ENCODE results near the gene CTSH. TPM values are rescaled to one million over a fixed set of nuclear protein-coding genes. Genes with fewer than 3 reads are reported as not detected.

Gene CTSH
- total RNA-seq, 1 experiment from 2014 or later = 45.5 TPM

DNA sequence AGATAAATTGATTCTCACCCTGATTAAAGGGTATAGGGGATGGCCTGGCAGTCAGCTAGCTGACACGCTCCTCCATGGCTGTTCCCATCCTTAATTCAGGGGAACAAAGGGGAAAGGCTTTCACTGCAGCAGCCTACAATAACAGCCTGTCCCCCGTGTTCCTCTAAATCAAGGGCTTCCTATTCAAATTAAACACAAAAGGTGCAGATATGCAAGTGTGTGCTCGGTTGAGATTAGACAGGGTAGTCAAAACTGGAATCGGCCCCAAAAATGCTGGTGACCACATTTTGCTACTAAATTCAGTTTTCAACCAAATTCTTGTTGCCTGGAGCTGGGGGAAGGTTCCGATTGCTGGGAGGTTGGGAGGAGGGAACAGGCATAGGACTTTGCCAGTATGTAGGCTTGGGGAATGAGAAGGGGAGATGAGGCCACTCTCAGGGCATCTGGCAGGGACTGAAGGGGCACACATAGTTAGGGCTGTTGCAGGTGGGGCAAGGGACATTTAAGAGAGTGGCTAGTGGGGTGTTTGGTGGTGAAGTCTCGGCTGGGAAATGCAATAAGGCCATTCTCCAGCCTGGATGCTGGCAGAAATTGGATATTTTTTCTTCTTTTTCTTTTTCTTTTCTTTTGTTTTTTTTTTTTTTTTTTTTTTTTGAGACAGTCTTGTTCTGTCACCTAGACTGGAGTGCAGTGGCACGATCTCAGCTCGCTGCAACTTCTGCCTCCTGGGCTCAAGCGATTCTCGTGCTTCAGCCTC is 32.9 kb upstream of the CTSH start:
- DNase-seq (ENCODE audit: low read depth) = no peak

DNA sequence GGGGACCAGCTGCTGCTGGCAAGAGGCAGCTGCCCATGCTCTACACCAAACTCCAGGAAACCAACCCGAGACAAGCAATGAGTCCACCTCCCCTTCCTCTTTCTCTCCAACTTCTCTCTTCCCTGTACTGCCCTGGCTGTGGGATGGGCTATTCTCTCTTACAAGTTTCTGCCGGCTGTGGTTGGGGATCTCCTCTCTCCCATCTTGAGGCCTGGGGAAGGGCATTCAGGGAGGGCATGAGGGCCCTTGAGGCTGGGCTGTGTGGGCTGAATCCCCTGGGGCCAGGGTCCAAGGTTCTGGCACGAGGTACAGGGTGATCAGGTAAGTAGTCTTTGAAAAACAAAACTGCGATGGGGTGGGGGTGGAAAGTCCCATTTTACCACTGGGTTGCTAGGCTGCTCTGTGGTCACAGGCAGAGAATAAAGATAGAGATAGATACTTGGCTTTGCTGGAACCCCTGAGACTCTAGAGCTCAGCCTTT is 32.3 kb upstream of the CTSH start:
- DNase-seq (ENCODE audit: low read depth) = no peak

DNA sequence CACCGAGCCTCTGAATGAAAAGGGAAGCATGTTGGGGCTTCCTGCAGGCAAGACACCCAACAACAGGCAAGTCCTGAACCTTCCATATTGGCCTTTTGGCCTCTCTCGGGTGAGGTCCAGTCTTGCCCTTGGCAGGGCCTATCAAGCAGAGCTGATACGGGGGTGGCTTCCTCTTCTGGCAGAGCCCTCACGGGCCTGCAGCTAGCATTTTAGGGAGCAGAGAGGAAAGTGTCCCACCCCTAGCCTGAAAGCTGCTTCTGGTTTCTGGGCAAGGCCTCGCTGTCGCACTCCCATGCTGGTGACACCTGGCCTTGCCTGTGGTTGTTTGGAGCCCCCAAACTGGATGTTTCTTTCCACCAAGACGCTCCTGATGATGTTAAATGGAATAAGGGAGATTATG is 31.8 kb upstream of the CTSH start:
- no peak for DNase-seq (ENCODE audit: low read depth)

DNA sequence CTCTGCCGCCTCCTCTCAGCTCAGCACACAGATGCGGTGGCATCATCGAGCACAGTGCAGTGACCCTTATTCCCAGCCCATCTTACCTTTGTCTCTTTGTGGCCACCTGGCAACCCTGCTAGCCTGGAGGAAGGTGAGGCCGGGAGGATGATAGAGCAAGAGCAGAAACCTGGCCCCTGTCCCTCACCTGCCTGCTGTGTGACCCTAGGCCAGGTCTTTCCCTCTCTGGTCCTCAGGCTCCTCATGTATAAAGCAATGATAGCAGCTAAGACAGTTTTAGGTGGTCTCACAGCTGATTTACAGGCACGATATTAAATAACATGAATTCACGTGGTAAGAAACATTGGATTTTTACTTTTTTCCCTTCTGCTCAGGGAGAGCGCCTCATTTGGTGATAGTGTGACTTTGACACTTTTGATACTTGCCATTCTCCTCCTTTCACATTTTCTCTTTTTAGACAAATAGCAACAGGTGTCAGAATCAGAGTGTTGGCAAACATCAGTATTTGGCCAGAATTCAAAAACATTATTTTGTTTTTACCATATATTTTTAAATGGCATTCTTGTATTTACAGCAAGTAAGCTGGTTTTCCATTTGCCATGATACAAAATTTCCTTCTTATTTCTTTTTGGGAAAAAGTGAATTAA is 29.5 kb upstream of the CTSH start:
- DNase-seq (ENCODE audit: low read depth) = no peak

- DNase-seq (ENCODE audit: low read depth) = no peak
Measured at GRCh38 chr15:78969687-78970349, 25.0 kb upstream of the CTSH start.

GRCh38 chr15:78968539-78969271 is 23.9 kb upstream of the CTSH start:
- DNase-seq (ENCODE audit: low read depth) = no peak

- DNase-seq (ENCODE audit: low read depth) = no peak
Measured at GRCh38 chr15:78968114-78968513, 23.3 kb upstream of the CTSH start.

- DNase-seq (ENCODE audit: low read depth) = no peak
Measured at GRCh38 chr15:78960308-78960707, 15.5 kb upstream of the CTSH start.

DNA sequence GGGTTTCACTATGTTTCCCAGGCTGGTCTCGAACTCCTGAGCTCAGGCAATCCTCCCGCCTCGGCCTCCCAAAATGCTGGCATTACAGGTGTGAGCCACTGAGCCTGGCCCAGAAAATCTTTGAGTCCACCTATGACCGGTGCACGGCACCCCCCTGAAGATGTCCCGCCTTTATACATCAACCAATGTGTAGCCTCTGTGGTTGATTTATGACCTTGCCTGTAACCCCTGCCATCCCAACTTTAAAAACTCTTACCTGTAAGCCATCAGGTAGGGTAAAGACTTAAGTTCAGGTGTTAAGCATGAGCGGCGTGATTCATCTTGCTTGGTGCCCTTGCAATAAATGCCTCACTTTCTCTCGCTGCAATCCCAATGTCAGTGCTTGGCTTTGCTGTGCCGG is 14.5 kb upstream of the CTSH start:
- DNase-seq (ENCODE audit: low read depth) = no peak

DNA sequence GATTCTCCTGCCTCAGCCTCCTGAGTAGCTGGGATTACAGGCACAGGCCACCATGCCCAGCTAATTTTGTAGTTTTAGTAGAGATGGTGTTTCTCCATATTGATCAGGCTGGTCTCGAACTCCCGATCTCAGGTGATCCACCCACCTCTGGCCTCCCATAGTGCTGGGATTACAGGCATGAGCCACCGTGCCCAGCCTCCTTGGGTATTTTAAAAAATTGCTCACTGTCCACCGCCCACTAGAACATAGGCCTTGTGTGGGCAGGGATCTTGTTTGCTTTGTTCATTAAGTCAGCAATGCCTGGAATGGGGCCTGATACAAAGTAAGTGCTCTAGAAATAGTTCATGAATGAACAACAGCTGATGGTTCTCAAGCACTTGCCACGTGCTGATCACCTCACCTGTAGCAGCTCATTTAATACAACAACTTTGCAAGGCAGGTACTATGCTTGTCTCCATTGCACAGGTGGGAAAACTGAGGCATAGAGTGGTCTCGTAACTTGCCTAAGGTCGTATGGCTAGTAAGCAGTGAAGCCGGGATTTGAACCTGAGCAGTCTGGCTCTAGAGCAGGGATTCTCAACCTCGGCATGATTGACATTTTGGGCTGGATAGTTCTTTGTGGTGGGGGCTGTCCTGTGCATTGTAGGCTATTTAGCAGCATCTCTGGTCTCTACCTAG is 12.7 kb upstream of the CTSH start:
- DNase-seq (ENCODE audit: low read depth) = no peak

GRCh38 chr15:78956937-78957336 is 12.1 kb upstream of the CTSH start:
- DNase-seq (ENCODE audit: low read depth) = no peak

DNA sequence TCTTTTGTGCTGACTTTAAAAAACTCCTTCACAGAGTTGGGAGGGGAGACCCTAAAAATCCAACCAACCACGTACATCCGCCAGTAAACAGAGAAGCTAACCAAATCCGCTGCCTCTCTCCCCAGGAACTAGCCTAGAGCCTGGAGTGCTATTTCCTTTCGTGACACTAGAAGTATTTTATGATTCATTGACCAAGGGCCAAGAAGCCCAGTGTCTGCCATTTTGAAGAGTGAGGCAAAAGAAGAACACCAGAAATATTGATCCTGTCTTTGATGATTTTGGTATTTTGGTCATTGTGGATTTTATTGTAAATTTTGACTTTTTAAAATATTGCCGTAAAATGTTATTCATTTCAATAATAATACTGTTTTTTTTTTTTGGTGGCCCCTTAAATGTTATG is 10.5 kb upstream of the CTSH start:
- DNase-seq (ENCODE audit: low read depth) = peak; percentile 20

GRCh38 chr15:78951841-78952238 is 7.0 kb upstream of the CTSH start:
- peak; percentile 78 for DNase-seq (ENCODE audit: low read depth)

- DNase-seq (ENCODE audit: low read depth) = peak; percentile 46
Measured at GRCh38 chr15:78950902-78951840, 6.3 kb upstream of the CTSH start.

DNA sequence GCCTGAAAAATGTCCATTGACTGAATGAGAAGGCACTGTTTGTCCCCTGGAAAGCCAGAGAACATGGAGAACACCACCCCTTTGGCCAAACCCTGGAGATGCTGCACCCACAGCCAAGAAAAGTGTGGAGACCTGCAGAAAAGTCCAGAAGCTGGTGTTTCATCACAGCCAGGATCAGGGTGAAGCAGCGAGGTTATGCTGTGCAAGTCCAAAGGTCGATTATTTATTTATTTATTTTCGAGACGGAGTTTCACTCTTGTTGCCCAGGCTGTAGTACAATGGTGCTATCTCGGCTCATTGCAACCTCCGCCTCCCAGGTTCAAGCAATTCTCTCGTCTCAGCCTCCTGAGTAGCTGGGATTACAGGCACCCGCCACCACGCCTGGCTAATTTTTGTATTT is 5.5 kb upstream of the CTSH start:
- no peak for DNase-seq (ENCODE audit: low read depth)

DNA sequence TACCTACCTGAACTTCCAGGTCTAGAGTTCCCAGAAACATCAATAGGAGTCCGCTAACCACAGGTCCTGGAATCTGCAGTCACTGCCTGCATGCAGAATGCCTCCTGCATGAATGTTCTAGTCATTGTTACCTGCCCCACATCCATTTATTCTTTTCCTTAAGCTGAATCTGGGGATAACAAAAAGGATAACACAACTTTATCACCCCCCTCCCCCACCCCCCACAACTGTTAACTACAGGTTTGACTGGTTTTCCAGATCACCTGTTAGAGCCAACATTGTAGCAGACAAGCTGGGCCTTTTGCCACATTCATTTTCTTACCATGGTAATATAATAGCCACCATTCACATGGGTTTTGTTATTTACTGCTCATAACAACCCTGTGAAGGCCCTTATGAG is 4.6 kb upstream of the CTSH start:
- DNase-seq (ENCODE audit: low read depth) = no peak

- no peak for DNase-seq (ENCODE audit: low read depth)
Measured at GRCh38 chr15:78947506-78947905, 2.7 kb upstream of the CTSH start.

DNA sequence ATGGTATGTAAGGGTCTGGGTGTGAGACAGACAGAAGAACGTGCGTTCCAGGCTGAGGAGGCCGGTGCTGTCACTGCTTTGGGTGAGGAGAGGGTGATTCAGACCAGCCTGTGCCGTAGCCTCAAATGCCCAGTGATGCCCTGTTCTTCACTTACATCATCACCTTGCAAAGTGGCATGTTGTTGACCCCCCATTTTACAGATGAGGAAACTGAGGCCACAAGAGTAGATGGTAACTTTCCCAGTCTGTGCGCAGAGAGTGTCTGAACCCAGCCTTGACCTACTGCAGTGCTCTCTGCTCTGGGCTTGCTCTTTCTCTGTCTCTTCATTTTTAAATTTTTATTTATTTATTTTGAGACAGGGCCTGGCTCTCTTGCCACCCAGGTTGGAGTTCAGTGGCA is 1.6 kb upstream of the CTSH start:
- DNase-seq (ENCODE audit: low read depth) = no peak

DNA sequence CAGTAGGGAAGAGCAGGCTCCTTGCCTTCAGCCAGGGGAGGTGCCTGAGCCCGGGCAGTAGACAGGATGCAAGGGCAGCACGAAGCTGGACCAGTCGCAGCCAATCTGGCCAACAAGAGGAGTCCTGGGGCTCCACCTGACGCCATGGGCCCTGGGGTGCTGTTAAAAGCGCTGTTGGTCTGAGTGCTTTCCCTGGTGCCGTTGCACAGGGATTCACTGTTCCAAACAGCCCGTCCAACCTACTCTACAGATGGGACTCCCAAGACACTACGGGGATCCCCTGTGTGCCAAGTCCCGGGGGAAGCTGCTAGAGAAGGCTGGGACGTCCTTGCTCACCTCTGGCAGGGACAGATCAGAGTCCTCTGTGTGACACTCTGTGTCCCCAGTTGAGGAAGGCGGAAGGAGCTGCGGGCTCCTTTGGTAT is 632 bp downstream of the CTSH start:
- no peak for DNase-seq (ENCODE audit: low read depth)

DNA sequence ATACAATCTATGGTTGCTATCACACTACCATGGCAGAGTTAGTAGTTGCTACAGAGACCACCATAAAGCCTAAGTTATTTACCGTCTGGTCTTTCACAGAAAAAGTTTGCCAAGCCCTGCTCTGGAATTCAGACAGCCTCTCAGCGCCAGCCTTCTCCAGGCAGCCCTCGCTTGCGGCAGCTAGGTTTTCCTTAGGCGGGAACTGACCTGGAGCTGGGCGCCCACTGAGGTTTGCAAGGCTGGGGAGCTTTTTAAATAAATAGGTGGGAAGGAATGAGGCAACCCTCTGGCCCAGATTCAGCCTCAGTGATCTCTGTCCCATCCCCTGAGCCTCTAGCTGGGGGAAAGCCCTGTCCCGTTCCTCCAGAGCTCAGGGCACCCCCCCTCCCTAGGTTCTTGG is 1.2 kb downstream of the CTSH start:
- no peak for DNase-seq (ENCODE audit: low read depth)

DNA sequence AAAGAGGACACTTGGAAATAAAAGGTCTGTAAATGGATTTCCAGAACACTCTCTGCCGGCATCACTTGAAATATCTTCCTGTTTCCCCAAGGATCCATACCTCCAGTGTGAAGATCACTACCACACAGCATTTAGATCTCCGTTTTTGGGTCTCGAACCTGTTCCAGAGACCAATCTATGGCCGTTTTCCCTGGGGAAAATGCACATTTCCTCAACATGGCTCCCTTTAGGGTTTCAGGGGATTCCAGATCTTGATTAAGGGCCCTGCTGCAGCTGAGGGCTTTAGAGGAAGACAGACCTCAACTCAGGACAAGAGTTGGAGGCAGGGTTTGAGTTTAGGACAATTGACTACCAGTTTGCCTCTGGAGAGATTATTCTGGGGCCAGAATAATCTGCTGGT is 2.1 kb downstream of the CTSH start:
- no peak for DNase-seq (ENCODE audit: low read depth)

Measured in M059J (cell line).